Ascending aorta (tissue), 2 donors: Measurements from ENCODE around the gene ZFPL1. TPM values are rescaled to one million over a fixed set of nuclear protein-coding genes. Genes with fewer than 3 reads are reported as not detected.

ENCODE experiments used
- DNase-seq, 2 donors: peaks; one replicate each; pipeline ENCODE4 v3.0.0-alpha.2; 2019; ENCODE audit warnings: low spot score in 2 of 2
- H3K27ac ChIP-seq, 2 donors: fragments of 200-600 bp; sonication (generic); one replicate each; pipeline ENCODE4 v1.5.1; 2016 to 2017; ENCODE audit warnings: mild to moderate bottlenecking in 1 of 2
- H3K27me3 ChIP-seq: fragments of 200-600 bp; sonication (generic); one replicate; pipeline ENCODE4 v1.5.1; 2017
- H3K36me3 ChIP-seq, 2 donors: fragments of 200-600 bp; sonication (generic); one replicate each; pipeline ENCODE4 v1.5.1; 2016
- H3K4me1 ChIP-seq, 2 donors: fragments of 200-600 bp; sonication (generic); one replicate each; pipeline ENCODE4 v1.5.1; 2016 to 2017; ENCODE audit warnings: mild to moderate bottlenecking in 1 of 2
- H3K4me3 ChIP-seq, 2 donors: fragments of 200-600 bp; sonication (generic); one replicate each; pipeline ENCODE4 v1.5.1; 2016 to 2017; ENCODE audit warnings: mild to moderate bottlenecking in 1 of 2
- H3K9me3 ChIP-seq, 2 donors: fragments of 200-600 bp; sonication (generic); one replicate each; pipeline ENCODE4 v1.5.1; 2016
- CTCF ChIP-seq, 3 experiments: fragments of 200-600 bp in 2 of 3; fragments of 450-650 bp in 1 of 3; sonication (generic) in 2 of 3; IDR thresholded peaks; one replicate each; pipeline ENCODE4 v1.5.1; 2016 to 2019; ENCODE audit warnings: antibody characterized with exemption in 3 of 3, mild to moderate bottlenecking in 1 of 3, moderate library complexity in 1 of 3
- intact Hi-C: fragments of 100-400 bp; cut with DNase I; formaldehyde crosslinking; loops from one replicate; pipeline ENCODE4 v1.15.1; 2023
- total RNA-seq: library from RNA; depleted of rRNA; stranded (reverse); fragments of >200 nt; gene quantifications from one replicate; pipeline ENCODE4 v1.1.0, GENCODE V29; 2016

ZFPL1 gene
- total RNA-seq, 1 donor from 2014 or later, result 93.6 TPM

GRCh38 chr11:65047581-65048422 lies 36.2 kb upstream of the ZFPL1 start:
- Histone ChIP-seq H3K27me3 (no peaks in the 10 kb centered on the region), H3K27ac (peak overlapping the region; percentile 14 to 62), H3K4me3 (peak overlapping the region; percentile 65 to 69), H3K4me1 (peaks cover 0 to 16% of the 10 kb centered on the region in 2 donors), H3K9me3 (no peaks in the 10 kb centered on the region), H3K36me3 (peaks cover 0 to 12% of the 10 kb centered on the region in 2 donors)
- no peak for TF ChIP-seq CTCF (IDR thresholded peaks at IDR 0.05)
- no peak for DNase-seq
- intact Hi-C loops, result loop anchor here (10.0 kb wide), 1 partner anchor 617 kb away; the partner anchor contains the start of gene RELA

GRCh38 chr11:65051398-65051858 lies 32.6 kb upstream of the ZFPL1 start:
- DNase-seq, result no peak
- no peak for TF ChIP-seq CTCF (IDR thresholded peaks at IDR 0.05)
- intact Hi-C loops, result no loop called here
- no peak overlapping the region for H3K4me3 ChIP-seq
- no peaks in the 10 kb centered on the region for H3K9me3 ChIP-seq
- no peaks in the 10 kb centered on the region for H3K36me3 ChIP-seq
- no peaks in the 10 kb centered on the region for H3K27me3 ChIP-seq
- peaks cover 0 to 15% of the 10 kb centered on the region in 2 donors for H3K4me1 ChIP-seq
- H3K27ac ChIP-seq, result no peak overlapping the region

GRCh38 chr11:65053827-65054508 lies 30.1 kb upstream of the ZFPL1 start:
- TF ChIP-seq CTCF (IDR thresholded peaks at IDR 0.05), result no peak
- Histone ChIP-seq H3K4me3 (no peak overlapping the region), H3K9me3 (no peaks in the 10 kb centered on the region), H3K36me3 (no peaks in the 10 kb centered on the region), H3K27me3 (no peaks in the 10 kb centered on the region), H3K4me1 (no peaks in the 10 kb centered on the region), H3K27ac (no peak overlapping the region)
- intact Hi-C loops, result no loop called here
- DNase-seq, result no peak

GRCh38 chr11:65055538-65055937 lies 28.5 kb upstream of the ZFPL1 start:
- Histone ChIP-seq H3K9me3 (no peaks in the 10 kb centered on the region), H3K27ac (no peak overlapping the region), H3K27me3 (no peaks in the 10 kb centered on the region), H3K4me1 (no peaks in the 10 kb centered on the region), H3K36me3 (no peaks in the 10 kb centered on the region), H3K4me3 (no peak overlapping the region)
- TF ChIP-seq CTCF (IDR thresholded peaks at IDR 0.05), result no peak
- no peak for DNase-seq
- intact Hi-C loops, result no loop called here

- no peaks in the 10 kb centered on the region for H3K36me3 ChIP-seq
Measured at GRCh38 chr11:65056999-65057398, 27.0 kb upstream of the ZFPL1 start.

More at GRCh38 chr11:65056999-65057398, 27.0 kb upstream of the ZFPL1 start:
- no peak overlapping the region for H3K27ac ChIP-seq
- no peak for DNase-seq
- no peaks in the 10 kb centered on the region for H3K4me1 ChIP-seq
- no peak overlapping the region for H3K4me3 ChIP-seq
- TF ChIP-seq CTCF (IDR thresholded peaks at IDR 0.05), result no peak
- no peaks in the 10 kb centered on the region for H3K9me3 ChIP-seq
- intact Hi-C loops, result no loop called here
- no peaks in the 10 kb centered on the region for H3K27me3 ChIP-seq
